ENCODE results near the gene ZMYM4.
"Not testable (repeated sequence)": the region's sequence is repeated elsewhere in the genome, so short reads cannot be mapped to it uniquely, and the experiment has no call there.

The ZMYM4 gene

DNA sequence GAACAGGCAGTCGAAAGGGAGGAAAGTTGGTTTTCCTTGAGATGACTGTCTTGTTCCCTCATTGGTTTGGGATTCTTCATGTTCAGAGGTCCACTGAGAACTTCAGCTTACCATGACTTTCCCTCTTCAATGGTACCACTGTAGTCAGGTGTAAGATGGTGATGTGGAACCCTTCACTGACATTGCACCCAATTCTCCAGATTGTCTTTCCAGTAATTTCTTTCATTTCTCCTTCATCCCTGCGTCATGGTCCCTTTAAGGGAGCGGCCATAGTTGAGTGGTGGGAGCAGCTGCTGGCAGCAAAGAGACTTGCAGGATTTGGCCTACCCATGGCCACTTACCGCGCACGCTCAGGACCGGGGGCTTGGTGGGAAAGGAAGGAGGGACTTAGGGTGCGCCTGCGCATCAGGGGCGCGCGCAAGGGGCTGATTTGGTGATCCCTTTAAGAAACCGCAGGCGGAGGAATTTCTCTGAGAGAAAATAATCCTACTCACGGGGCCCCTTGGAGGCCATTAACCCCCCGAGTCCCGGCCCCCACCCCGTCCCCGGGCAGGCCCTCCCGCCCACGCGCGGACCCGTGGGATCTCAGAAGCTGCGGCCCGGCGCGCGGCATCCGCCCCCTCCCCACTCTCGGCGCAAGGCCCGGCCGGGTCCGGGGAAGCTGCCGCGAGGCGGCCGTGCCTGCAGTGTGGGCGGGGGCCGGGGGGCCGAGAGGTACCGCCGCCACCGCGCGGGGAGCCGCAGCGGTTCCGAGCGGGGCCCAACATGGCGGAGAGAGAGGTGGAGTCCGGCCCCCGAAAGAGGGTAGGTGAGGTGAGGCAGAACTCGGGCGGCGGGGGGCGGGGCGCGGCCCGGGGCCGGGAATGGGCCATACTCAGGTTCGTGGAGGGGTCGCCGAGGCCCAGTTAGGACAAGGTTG is at the start of gene ZMYM4:
Gene ZMYM4 (plus strand): TSS at position 428 of the 919 bp plus-strand sequence. CDS start 338 bp downstream, at position 766.
- peak; percentile 84 to 86 for DNase-seq

- DNase-seq, result no peak
Measured at GRCh38 chr1:35220976-35221375, 47.5 kb upstream of the ZMYM4 start.

GRCh38 chr1:35222322-35223083 is 46.0 kb upstream of the ZMYM4 start:
- no peak for DNase-seq

GRCh38 chr1:35223084-35223630 is 45.4 kb upstream of the ZMYM4 start:
- no peak for DNase-seq

GRCh38 chr1:35226546-35226945 is 42.0 kb upstream of the ZMYM4 start:
- DNase-seq, result no peak

- no peak for DNase-seq
Measured at GRCh38 chr1:35229587-35230360, 38.7 kb upstream of the ZMYM4 start.

GRCh38 chr1:35231287-35231686 is 37.2 kb upstream of the ZMYM4 start:
- no peak for DNase-seq

DNA sequence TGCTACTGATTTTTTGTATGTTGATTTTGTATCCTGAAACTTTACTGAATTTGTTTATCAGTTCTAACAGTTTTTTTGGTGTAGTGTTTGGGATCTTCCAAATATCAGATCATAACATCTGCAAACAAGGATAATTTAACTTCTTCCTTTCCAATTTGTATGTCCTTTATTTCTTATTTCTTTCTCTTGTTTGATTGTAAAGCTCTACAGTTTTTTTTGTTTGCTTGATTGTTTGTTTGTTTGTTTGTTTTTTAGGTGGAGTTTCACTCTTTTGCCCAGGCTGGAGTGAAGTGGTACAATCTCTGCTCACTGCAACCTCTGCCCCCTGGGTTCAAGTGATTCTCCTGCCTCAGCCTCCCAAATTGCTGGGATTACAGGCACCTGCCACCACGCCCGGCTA is 31.7 kb upstream of the ZMYM4 start:
- DNase-seq, result not testable (repeated sequence)

DNA sequence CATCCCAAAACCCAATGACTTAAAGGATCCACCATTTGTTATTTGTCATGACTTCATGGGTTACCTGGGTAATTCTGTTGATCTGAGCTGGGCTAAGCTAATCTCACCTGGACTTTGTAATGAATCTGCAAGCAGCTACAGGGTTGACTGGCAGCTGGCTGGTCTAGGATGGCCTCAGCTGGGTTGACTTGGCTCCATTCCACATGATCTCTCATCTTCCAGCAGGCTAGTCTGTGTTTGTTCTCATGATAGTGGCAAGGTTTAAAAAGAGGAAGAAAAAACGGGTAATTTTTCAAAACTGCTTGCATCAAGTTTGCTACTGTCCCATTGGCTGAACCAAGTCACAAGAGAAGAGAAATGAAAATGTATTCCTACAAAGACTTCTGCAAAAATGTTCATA is 24.8 kb upstream of the ZMYM4 start:
- no peak for DNase-seq

- no peak for DNase-seq
Measured at GRCh38 chr1:35247256-35247655, 21.3 kb upstream of the ZMYM4 start.

- DNase-seq, result no peak
Measured at GRCh38 chr1:35253941-35254340, 14.6 kb upstream of the ZMYM4 start.

DNA sequence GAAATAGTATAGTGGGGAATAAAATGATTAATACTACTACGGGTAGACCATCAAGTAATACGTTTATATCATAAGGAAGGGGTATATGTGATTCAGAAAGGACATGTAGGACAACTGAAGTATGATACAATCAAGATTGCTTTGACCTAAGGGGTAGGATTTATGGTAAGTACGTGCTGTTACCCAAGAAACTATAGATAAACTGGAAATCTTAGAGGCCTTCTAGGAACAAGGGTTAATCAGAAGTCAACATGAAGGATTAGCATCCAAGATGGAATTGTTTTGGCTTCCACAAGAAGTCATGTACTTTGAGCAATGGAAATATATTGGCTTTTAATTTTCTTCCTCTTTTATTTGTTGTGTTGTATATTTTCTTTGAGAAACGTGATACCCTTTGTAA is 13.2 kb upstream of the ZMYM4 start:
- no peak for DNase-seq

DNA sequence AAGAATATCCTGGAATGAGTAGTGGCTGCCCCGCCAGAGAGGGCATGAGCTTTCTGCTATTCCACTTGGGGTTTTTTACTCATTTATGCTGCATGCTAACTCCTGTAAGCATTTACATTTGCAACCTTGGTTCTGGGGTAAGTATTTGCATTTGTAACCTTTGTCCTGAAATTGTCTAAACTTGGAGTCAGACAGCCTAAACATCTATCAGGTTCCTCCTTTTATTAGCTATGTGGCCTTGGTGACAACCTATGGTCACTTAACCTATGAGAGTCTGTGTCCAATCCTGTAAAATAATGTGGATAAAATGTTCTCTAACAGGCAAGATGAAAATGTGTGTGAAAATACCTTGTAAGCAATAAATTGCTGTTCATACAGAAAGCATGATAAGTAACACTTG is 8.9 kb upstream of the ZMYM4 start:
- no peak for DNase-seq

DNA sequence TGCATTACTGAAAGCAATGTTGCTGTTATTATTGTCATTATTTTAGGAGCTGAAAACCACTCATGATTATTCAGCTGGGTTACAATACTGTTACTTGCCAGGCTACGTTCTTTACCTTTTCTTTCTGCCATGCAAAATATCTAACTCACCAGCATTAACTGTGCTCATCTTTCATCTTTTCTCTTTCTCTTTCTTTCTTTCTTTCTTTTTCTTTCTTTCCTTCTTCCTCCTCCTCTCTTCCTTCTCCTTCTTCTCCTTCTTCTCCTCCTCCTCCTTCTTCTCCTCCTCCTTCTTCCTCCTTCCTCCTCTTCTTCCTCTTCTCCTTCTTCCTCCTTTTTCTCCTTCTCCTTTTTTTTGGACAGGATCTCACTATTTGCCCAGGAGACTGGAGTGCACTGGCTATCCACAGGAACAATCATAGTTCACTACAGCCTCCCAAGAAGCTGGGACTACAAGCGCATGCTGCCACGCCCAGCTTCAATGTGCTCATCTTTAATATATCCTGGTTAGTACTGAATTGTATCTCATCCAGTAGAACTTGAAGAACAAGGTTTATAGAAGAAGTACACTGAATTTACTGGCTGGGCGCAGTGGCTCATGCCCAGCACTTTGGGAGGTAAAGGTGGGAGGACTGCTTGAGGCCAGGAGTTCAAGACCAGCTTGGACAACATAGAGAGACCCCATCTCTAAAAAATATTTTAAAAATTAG is 6.9 kb upstream of the ZMYM4 start:
- no peak for DNase-seq

- DNase-seq, result no peak
Measured at GRCh38 chr1:35264035-35264434, 4.5 kb upstream of the ZMYM4 start.

- DNase-seq, result no peak
Measured at GRCh38 chr1:35264871-35265270, 3.6 kb upstream of the ZMYM4 start.

DNA sequence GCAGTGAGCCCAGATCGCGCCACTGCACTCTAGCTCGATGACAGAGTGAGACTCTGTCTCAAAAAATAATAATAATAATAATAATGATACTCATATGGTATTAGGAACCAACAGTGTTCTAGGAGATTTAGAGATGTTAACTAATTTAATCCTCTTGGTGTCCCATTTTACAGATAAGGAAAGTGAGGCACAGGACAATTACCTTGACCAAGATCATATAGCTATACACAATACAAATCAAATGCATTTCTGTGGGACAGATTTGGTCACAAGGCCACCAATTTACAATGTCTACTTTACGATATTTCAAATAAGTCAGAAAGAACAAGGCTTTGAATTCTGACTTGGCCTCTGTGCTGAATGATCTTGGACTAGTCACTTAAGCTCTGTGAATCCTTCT is 2.2 kb upstream of the ZMYM4 start:
- no peak for DNase-seq

- no peak for DNase-seq
Measured at GRCh38 chr1:35269201-35269988, 886 bp downstream of the ZMYM4 start.

DNA sequence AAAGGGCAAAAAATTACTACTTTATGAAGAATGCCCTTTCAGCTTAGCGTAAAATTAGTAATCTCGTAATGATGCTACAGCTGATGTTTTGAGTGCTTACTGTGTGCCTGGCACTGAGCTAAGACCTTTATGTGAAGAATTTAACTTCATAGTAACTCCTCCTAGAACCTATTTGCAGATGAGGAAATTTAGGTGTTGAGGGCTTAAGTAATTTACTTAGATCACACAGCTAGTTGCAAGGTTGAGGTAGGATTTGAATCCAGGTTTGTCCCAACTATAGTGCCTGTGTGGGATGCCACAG is 1.4 kb downstream of the ZMYM4 start:
- no peak for DNase-seq

DNA sequence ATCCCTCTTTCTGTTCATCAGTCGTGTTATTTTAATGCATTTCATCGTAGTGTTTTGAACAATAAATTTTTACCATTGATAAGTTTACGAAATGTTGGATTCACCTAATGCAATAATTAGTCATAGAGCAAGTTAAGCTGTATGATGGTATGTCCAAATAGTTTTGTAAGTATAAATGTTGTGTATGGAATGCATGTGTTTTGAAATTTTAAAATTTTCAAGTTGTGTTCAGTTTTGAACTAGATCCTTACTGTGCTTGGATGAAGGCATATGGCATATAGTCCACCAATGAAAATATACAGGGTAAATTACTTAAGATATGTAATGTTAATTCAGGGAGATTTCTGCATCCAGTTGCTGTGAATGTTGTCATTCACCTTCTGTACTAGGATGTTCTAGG is 2.3 kb downstream of the ZMYM4 start:
- DNase-seq, result no peak

DNA sequence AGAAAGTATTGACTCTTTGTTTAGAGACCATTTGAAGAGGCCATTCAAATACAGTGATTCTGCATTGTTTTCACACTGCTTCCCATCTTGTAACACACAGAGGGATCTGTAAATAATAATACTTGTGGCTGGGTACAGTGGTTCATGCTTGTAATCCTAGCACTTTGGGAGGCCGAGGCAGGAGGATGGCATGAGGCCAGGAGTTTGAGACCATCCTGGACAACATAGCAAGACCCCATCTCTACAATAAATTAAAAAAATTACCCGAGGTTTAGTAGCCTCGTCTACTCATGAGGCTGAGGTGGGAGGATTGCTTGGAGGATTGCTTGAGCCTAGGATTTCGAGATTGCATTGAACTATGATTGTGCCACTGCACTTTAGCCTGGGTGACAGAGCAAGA is 5.7 kb downstream of the ZMYM4 start:
- DNase-seq, result no peak
